Neutrophil (primary cell): ENCODE results near the gene NFKBIL1.

Experiments
- H3K27ac ChIP-seq: fragments of 200-600 bp; sonication (generic); 2 replicates; pipeline ENCODE4 v1.5.1; 2016; ENCODE audit warnings: mild to moderate bottlenecking, moderate library complexity
- H3K27me3 ChIP-seq: fragments of 200-600 bp; sonication (generic); 2 replicates; pipeline ENCODE4 v1.6.0; 2016; ENCODE audit warnings: mild to moderate bottlenecking
- H3K36me3 ChIP-seq: fragments of 200-600 bp; sonication (generic); 2 replicates; pipeline ENCODE4 v1.5.1; 2017
- H3K4me1 ChIP-seq, 2 experiments: fragments of 200-600 bp in 1 of 2; sonication (generic) in 1 of 2; 1 replicate in 1 of 2; 2 replicates in 1 of 2; pipeline versions ENCODE4 v1.5.1 to v1.6.1; 2013 to 2016; ENCODE audit warnings: low read depth in 1 of 2, low read length in 1 of 2, mild to moderate bottlenecking in 1 of 2, moderate library complexity in 1 of 2; ENCODE audit not compliant: control insufficient read depth in 1 of 2, insufficient read depth in 1 of 2
- H3K4me3 ChIP-seq, 2 experiments: fragments of 200-600 bp in 1 of 2; sonication (generic) in 1 of 2; 1 replicate in 1 of 2; 2 replicates in 1 of 2; pipeline ENCODE4 v1.5.1; 2013 to 2016; ENCODE audit warnings: low read depth in 1 of 2, low read length in 1 of 2, mild to moderate bottlenecking in 1 of 2, moderate library complexity in 1 of 2
- H3K9me3 ChIP-seq: fragments of 200-600 bp; sonication (generic); 2 replicates; pipeline ENCODE4 v1.5.1; 2016
- TF ChIP-seq, protein P1 (sequence below): fragments of 200-600 bp; sonication (generic); IDR thresholded peaks from 2 replicates; pipeline ENCODE4 v1.5.1; 2016; ENCODE audit warnings: antibody characterized with exemption

Gene NFKBIL1

DNA sequence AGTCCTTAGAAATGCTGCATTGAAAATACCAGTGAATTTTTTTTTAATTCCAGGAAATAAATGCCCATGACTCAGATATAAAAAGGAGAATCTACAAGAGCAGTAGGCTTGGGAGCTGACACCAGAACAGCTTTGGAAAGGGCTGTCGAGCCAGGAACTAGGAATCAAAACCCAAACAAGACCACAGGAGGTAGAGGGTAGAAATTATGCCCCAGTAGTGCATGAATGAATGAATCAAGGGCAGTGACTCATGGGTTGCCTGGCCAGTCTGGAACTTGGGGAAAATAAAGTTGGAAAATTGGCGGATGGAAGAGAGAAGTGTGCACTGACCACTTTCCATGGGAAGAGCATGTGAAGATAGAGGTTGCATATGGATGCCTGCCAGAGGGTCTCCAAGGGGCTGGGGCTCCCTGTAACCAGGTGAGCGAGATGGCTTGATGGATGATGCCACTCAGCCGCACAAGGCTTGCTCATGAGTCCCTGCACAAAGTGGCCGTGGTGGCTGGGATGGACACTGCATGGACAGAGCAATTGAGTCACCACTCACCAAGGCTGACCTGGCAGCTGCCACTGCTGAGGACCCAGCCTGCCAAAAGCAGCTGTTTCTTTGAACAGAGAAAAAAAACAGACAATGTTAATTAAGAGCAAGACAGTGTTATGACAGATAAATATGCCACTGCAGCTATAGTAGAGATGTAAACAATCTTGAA lies 33.8 kb upstream of the NFKBIL1 start:
- H3K36me3 ChIP-seq = peaks cover 30% of the 10 kb centered on the region
- TF ChIP-seq, protein P1, sequence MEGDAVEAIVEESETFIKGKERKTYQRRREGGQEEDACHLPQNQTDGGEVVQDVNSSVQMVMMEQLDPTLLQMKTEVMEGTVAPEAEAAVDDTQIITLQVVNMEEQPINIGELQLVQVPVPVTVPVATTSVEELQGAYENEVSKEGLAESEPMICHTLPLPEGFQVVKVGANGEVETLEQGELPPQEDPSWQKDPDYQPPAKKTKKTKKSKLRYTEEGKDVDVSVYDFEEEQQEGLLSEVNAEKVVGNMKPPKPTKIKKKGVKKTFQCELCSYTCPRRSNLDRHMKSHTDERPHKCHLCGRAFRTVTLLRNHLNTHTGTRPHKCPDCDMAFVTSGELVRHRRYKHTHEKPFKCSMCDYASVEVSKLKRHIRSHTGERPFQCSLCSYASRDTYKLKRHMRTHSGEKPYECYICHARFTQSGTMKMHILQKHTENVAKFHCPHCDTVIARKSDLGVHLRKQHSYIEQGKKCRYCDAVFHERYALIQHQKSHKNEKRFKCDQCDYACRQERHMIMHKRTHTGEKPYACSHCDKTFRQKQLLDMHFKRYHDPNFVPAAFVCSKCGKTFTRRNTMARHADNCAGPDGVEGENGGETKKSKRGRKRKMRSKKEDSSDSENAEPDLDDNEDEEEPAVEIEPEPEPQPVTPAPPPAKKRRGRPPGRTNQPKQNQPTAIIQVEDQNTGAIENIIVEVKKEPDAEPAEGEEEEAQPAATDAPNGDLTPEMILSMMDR = no peak
- H3K4me1 ChIP-seq = peaks cover 17 to 19% of the 10 kb centered on the region in 2 experiments
- H3K9me3 ChIP-seq = no peaks in the 10 kb centered on the region
- H3K4me3 ChIP-seq = no peak overlapping the region
- H3K27me3 ChIP-seq = no peaks in the 10 kb centered on the region
- no peak overlapping the region for H3K27ac ChIP-seq

DNA sequence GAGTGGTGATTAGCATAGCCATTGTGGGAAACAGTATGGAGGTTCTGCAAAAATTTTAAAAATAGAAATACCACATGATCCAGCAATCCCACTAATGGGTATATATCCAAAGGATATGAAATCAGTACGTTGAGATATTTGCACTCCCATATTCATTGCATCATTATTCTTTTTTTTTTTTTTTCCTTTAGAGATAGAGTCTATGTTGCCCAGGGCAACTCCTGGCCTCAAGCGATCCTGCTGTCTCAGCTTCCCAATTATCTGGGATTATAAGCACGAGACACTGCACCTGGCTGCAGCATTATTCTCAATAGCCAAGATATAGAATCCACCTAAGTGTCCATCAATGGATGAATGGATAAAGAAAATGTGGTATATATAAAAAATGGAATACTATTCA lies 25.6 kb upstream of the NFKBIL1 start:
- H3K4me1 ChIP-seq = peaks cover 4% of the 10 kb centered on the region in 2 experiments
- no peak overlapping the region for H3K27ac ChIP-seq
- peaks cover 12% of the 10 kb centered on the region for H3K27me3 ChIP-seq
- TF ChIP-seq, protein P1 = no peak
- H3K36me3 ChIP-seq = no peaks in the 10 kb centered on the region
- H3K9me3 ChIP-seq = no peaks in the 10 kb centered on the region
- no peak overlapping the region for H3K4me3 ChIP-seq

DNA sequence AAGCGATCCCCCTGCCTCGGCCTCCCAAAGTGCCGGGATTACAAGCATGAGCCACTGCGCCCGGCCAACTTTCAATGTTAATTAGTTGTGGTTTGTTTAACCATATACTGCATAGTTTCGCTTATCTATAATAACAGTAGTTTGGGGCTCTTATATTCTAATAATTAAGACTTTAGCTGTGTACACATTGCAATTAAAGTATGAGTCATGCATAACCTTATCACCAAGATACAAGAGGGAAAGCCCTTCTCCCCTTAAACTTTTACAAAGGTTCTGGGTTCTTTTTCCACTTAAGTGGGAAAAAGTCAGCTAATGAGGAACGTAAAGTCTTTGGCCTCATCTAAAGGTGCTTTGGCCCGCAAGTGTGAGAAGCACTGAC lies 21.9 kb upstream of the NFKBIL1 start:
- Histone ChIP-seq H3K36me3 (peaks cover 20% of the 10 kb centered on the region), H3K4me1 (no peaks in the 10 kb centered on the region), H3K4me3 (no peak overlapping the region), H3K9me3 (no peaks in the 10 kb centered on the region), H3K27ac (no peak overlapping the region), H3K27me3 (peaks cover 12% of the 10 kb centered on the region)
- TF ChIP-seq, protein P1 = no peak

DNA sequence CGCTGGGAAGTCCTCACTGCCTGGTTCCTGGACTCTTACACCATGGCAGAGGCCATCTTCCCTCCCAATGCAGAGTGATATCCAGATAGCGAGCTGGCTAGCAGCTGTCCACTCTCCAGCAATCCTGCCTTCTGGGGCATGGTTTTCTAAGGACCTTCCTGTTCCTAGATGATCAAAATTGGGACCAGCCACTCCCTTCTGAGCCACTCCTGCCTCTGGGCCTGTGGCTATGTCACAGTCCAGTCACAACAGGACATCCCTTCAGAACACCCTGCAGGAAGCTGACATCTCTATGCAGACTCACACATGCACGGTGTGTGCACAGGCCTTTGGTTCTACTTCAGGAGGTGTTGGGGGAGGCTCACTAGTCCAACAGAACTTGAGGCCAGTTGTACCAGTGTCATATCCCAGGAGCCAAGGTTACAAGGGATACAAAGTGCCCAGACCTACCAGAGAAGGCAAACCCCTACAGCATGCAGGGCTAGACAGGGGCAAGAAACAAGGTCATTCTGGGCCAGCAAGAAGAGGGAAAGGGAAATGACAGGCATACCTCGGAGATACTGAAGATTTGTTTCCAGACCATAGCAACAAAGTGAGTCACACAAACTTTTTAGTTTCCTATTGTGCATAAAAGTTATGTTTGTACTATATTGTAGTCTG lies 21.3 kb upstream of the NFKBIL1 start:
- H3K27ac ChIP-seq = no peak overlapping the region
- H3K9me3 ChIP-seq = no peaks in the 10 kb centered on the region
- H3K4me3 ChIP-seq = no peak overlapping the region
- no peaks in the 10 kb centered on the region for H3K4me1 ChIP-seq
- peaks cover 25% of the 10 kb centered on the region for H3K36me3 ChIP-seq
- TF ChIP-seq, protein P1 = no peak
- H3K27me3 ChIP-seq = peaks cover 9% of the 10 kb centered on the region

DNA sequence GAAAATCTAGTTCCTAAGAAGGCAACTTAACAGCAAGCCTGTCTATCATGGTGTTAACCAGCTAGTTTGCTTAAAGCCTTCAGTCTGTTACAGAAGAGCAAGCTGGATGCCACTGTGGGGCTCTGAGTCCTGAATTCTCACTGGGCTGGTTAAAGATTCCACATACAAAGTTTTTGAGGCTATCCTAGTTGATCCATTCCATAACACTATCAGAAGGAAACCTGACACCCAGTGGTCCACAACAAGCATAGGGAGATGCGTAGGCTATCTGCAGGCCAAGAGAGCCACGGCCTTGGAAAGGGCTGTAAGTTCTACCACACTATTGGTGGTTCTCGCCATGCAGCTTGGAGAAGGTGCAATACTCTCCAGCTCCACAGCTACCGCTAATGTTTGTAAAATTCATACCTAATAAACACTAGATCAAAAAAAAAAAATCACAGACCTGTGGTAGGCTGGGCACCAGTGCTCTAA lies 19.1 kb upstream of the NFKBIL1 start:
- Histone ChIP-seq H3K4me3 (no peak overlapping the region), H3K9me3 (no peaks in the 10 kb centered on the region), H3K27ac (no peak overlapping the region), H3K36me3 (peaks cover 48% of the 10 kb centered on the region), H3K27me3 (no peaks in the 10 kb centered on the region), H3K4me1 (no peaks in the 10 kb centered on the region)
- TF ChIP-seq, protein P1 = no peak
